GM19025 (cell line): Measurements from ENCODE around the gene KIAA0586.
"Not testable (repeated sequence)": the region's sequence is repeated elsewhere in the genome, so short reads cannot be mapped to it uniquely, and the experiment has no call there.

Experiments used
- ATAC-seq: cut with Tn5 transposase; IDR thresholded peaks from one replicate; pipeline ENCODE4 v1.9.1; 2021; ENCODE audit warnings: mild to moderate bottlenecking, low read depth, moderate library complexity; ENCODE audit not compliant: unreplicated experiment

The KIAA0586 gene

DNA sequence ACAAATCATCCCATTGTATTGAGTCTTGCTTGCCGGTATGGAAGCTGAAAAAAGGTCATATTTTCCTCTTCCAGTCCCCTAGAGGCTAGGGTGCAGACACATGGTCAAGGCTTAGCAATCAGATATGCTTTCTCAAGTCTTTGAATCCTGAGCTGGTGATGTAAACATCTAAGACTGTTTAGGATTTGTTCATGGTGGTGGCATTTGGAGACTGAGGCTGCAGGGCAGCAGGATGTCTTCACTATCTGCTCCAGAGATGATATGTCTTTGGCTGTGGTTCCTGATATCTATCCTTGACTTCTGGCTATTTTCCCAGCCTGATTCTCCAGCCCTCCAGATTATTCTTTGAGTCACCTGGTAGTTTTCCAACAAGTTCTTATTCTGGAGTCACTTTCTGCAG, 159.8 kb downstream of the KIAA0586 start:
- no peak for ATAC-seq

DNA sequence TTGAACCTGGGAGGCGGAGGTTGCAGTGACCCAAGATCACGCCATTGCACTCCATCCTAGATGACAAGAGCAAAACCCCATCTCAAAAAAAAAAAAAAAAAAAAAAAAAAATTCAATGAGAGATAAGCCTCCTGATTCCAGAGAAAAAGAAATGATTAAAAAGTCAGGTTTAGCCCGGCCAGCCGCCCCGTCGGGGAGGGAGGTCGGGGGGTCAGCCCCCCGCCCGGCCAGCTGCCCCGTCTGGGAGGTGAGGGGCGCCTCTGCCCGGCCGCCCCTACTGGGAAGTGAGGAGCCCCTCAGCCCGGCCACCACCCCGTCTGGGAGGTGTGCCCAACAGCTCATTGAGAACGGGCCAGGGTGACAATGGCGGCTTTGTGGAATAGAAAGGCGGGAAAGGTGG, 160.8 kb downstream of the KIAA0586 start:
- ATAC-seq = not testable (repeated sequence)

DNA sequence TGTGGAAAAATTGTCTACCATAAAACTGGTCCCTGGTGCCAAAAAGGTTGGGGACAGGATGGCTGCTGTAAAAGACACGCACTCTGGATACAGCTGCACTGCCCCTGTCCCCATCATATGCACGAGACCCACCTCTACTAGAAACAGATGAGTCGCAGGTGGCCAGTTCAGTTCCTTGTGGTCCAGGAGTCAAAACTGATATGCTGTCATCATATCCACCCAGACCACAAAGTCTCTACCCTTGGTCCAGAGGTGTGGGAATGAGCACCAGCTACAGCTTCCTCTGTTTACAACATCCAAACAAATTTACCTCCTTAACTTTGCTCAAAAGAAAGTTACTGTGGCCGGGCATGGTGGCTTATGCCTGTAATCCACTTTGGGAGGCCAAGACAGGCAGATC, 166.5 kb downstream of the KIAA0586 start:
- no peak for ATAC-seq

DNA sequence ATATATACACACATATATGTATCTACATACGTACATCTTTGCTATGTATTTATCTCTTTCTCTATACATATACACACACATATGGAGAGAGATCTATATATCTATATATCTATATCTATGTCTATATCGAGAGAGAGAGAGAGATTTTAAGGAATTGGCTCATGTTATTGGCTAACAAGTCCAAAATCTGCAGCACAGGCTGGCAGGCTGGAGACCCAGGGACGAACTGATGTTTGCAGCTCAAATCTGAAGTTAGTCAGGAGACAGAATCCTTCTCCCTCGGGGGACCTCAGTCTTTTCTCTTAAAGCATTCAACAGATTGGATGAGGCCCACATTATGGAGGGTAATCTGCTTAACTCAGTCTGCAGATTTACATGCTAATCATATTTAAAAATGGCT, 169.5 kb downstream of the KIAA0586 start:
- no peak for ATAC-seq

DNA sequence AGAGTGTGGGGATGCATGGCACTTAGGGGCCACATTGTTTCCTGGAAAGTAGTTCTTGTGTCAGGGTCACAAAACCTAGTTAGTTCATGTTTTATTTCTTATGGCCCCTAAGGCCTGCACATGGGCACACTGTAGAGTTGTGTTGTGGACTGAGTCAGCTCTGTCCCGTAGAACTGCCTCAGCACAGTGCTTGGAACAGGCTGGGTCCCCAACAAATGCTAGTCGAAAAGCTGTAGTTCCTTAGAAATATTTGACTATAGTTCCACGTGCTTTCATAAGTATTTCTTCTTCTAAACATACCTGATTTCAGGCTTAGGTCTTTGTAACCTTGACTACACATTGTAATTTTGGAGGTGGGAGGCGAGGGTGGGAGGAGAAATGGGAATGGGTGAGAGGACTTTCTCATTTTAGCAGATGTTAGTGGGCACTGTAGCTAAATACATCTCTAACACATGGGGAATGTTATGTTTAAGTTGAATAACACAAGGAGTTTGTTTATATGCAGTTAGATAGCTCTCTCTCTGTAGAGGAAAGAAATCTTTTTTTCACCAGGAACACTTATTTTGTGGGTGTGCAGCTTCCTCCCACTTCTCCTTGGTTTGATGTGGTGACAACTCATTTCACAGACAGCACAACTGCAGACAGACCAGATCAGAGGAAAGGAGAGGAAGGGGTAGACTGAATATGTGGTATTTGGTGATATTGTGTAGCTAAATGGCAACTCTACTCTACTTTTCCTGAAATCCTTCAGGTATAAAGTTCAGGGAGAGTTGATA, 170.7 kb downstream of the KIAA0586 start:
- ATAC-seq = no peak

DNA sequence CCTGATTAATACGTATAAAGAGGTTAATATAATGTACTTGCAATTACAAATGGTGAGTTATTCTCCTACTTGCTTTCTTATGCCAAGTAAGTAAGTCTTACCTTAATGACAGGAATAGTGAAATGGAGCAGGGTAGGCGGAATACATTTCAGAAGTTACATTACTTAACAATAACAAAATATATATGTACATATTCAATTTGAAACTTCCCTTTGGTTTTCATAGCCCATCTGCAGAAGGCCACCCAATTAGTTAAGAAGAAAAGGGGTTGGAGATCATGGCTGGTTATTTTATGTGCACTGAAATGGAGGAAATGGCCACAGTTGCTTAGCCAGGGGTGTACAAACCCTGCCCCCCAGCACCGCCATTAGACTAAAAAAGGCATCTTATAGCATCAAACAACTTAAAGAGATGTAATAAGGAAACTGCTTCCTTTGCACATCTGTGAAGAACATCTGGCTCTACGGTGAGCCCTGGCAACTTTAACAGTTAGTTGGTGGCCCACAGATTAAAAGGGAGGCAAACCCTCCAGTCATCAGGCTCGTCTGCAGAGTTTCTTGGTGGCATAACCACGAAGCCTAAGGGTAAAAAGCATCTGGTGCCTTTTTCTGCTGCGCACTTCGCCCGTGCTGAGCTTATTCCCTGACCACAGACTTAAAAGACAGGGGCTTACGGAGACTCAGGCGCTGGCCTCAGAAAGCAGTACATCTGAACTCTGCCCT, 171.4 kb downstream of the KIAA0586 start:
- ATAC-seq = no peak

DNA sequence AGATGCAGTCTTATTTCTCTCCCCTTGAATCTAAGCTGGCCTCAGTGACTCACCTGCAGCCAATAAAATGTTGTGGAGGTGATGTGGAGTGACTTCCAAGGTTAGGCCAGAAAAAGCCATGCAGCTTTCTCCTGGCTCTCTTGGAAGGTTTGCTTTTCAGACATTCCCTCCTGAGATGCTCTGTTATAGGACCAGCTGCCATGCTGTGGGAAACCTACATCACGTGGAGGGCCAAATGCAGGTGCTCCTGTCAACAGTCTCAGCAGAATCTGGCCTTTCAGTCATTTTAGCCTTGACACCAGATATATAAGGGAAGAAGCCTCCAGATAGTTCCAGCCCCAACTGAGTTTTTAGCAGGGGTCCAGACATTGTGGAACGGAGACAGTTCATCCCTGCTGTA, 172.2 kb downstream of the KIAA0586 start:
- ATAC-seq = no peak
